BE2C (cell line): ENCODE results near the gene RFC1.

Source experiments
- DNase-seq: peaks from one replicate; pipeline ENCODE4 v3.0.0-alpha.2; 2020
- H3K27me3 ChIP-seq: fragments of 250-450 bp; sonication (Bioruptor Pico); 2 replicates; pipeline ENCODE4 v1.5.1; 2020; ENCODE audit warnings: mild to moderate bottlenecking
- H3K36me3 ChIP-seq: fragments of 250-450 bp; sonication (Bioruptor Pico); 2 replicates; pipeline ENCODE4 v1.5.1; 2020; ENCODE audit warnings: mild to moderate bottlenecking
- H3K4me1 ChIP-seq: fragments of 250-450 bp; sonication (Bioruptor Pico); 2 replicates; pipeline ENCODE4 v1.5.1; 2020
- H3K4me3 ChIP-seq: 2 replicates; pipeline ENCODE4 v1.5.1; 2011; ENCODE audit warnings: low read depth, low read length
- H3K9me3 ChIP-seq: fragments of 250-450 bp; sonication (Bioruptor Pico); 2 replicates; pipeline ENCODE4 v1.5.1; 2020
- TF ChIP-seq, protein P1 (sequence below): IDR thresholded peaks from 2 replicates; pipeline ENCODE4 v1.5.1; 2012; ENCODE audit warnings: mild to moderate bottlenecking, low read depth, low read length

RFC1 gene

DNA sequence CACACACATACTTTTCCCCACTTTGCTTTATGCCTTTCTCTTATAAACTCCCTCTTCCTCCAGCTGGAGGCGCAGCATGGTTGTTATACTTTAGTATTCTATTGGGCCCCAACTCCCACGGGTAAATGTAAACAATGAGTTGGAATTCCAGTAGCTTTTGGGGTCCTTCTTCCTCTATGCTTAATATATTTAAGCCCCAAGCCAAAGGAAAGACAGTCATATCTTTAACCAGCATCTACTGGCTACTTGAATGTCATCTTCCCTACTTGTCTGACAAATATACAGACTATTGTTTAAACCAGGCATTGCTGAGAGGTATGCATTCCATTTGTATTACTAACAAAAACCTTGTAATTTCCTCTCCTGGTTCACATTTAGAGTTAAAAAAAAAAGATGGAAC lies 110.9 kb downstream of the RFC1 start:
- H3K4me3 ChIP-seq, result no peak overlapping the region
- H3K4me1 ChIP-seq, result no peaks in the 10 kb centered on the region
- no peaks in the 10 kb centered on the region for H3K27me3 ChIP-seq
- peaks cover 3% of the 10 kb centered on the region for H3K36me3 ChIP-seq
- no peak for DNase-seq
- TF ChIP-seq, protein P1, sequence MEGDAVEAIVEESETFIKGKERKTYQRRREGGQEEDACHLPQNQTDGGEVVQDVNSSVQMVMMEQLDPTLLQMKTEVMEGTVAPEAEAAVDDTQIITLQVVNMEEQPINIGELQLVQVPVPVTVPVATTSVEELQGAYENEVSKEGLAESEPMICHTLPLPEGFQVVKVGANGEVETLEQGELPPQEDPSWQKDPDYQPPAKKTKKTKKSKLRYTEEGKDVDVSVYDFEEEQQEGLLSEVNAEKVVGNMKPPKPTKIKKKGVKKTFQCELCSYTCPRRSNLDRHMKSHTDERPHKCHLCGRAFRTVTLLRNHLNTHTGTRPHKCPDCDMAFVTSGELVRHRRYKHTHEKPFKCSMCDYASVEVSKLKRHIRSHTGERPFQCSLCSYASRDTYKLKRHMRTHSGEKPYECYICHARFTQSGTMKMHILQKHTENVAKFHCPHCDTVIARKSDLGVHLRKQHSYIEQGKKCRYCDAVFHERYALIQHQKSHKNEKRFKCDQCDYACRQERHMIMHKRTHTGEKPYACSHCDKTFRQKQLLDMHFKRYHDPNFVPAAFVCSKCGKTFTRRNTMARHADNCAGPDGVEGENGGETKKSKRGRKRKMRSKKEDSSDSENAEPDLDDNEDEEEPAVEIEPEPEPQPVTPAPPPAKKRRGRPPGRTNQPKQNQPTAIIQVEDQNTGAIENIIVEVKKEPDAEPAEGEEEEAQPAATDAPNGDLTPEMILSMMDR, result no peak
- no peaks in the 10 kb centered on the region for H3K9me3 ChIP-seq

DNA sequence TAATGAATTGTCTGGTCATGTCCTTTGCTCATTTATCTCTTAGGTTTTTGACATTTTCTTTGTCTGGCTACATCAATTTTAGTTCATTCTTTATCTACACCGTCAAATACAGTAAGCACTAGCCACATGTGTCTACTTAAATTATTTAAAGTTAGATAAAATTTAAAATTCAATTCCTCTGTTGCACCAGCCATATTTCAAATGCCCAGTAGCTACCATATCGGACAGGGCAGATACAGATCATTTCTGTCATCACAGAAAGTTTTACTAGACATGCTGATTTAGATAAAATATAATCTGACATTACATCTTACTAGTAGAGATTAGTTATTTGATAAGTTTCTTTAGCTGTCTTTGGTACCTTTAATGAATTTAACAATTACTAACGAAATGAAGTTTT lies 122.7 kb downstream of the RFC1 start:
- TF ChIP-seq, protein P1, result no peak
- Histone ChIP-seq H3K4me3 (no peak overlapping the region), H3K4me1 (no peaks in the 10 kb centered on the region), H3K27me3 (no peaks in the 10 kb centered on the region), H3K36me3 (no peaks in the 10 kb centered on the region), H3K9me3 (no peaks in the 10 kb centered on the region; the same call in 1 of the 2 replicates)
- no peak for DNase-seq
